ENCODE measurements around the gene ZNF428. TPM values are rescaled to one million over a fixed set of nuclear protein-coding genes. Genes with fewer than 3 reads are reported as not detected.

The ZNF428 gene
- total RNA-seq, 1 experiment from 2014 or later = 39.6 TPM

DNA sequence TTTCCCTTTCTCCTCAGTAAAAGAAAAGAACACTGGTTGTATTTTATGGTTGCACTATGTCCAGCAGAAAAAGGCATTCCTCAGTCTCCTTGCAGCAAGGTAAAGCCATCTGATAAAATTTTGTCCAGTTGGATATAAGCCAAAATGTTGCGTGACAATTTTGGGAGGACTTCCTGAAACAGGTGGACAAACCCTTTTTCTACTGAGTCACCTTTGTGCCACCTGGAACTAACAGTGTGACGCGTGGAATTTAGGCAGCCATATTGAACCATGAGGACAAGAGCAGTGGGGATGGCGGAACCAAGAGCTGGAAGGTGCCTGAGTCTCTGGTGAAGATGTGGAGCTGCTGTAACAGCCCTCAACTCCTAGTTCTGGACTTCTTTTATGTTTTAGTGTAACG, 12.1 kb upstream of the ZNF428 start:
- Histone ChIP-seq H3K9me3 (ENCODE audit: control insufficient read depth in 1 of 2, insufficient read depth in 1 of 2, low read depth in 1 of 2, low read length in 2 of 2) (no peaks in the 10 kb centered on the region), H3K36me3 (ENCODE audit: control insufficient read depth in 1 of 2, insufficient read depth in 2 of 2, low read length in 2 of 2) (no peaks in the 10 kb centered on the region), H3K79me2 (ENCODE audit: insufficient read depth, low read length) (no peaks in the 10 kb centered on the region), H3K9ac (ENCODE audit: low read length) (no peak overlapping the region), H3K4me3 (replicated peaks in 1 of 2; ENCODE audit: low read depth in 1 of 2, low read length in 2 of 2) (no peak overlapping the region), H3K4me1 (ENCODE audit: control insufficient read depth in 1 of 2, insufficient read depth in 2 of 2, low read length in 2 of 2) (peaks cover 4 to 14% of the 10 kb centered on the region in 2 experiments; a peak in 3 of 4 replicates), H4K20me1 (ENCODE audit: insufficient read depth) (no peaks in the 10 kb centered on the region), H2AFZ (ENCODE audit: low read depth, low read length, poor library complexity, severe bottlenecking) (no peak overlapping the region), H3K9me2 (ENCODE audit: insufficient read depth) (no peaks in the 10 kb centered on the region), H3K27ac (ENCODE audit: low read depth, low read length) (no peak overlapping the region), H3K4me2 (ENCODE audit: low read length) (no peak overlapping the region), H3K27me3 (ENCODE audit: insufficient read depth, low read length) (no peaks in the 10 kb centered on the region)
- CTCF ChIA-PET = no interaction called here
- ATAC-seq (no peak), DNase-seq (ENCODE audit: low read depth, low spot score) (no peak)
- BruUV-seq (replicated peaks) = no TSS peak
- POLR2A ChIA-PET = no interaction called here
- intact Hi-C loops (cut with micrococcal nuclease) = no loop called here
- TF ChIP-seq EGR1 (IDR thresholded peaks at IDR 0.05; ENCODE audit: low read depth) (no peak), EZH2phosphoT487 (IDR thresholded peaks at IDR 0.05; ENCODE audit: borderline replicate concordance) (no peak), CBX3 (IDR thresholded peaks at IDR 0.05; ENCODE audit: low read depth) (no peak), TCF7L2 (IDR thresholded peaks at IDR 0.05; ENCODE audit: borderline replicate concordance, extremely low read depth, insufficient read depth, insufficient read length) (no peak), EZH2 (IDR thresholded peaks at IDR 0.05) (no peak), POLR2AphosphoS5 (IDR thresholded peaks at IDR 0.05; ENCODE audit: low read depth, low read length) (no peak), SRF (IDR thresholded peaks at IDR 0.05; ENCODE audit: low read depth) (no peak), SIN3A (IDR thresholded peaks at IDR 0.05; ENCODE audit: low read depth) (no peak), SP1 (IDR thresholded peaks at IDR 0.05; ENCODE audit: low read depth) (no peak), ELF1 (IDR thresholded peaks at IDR 0.05; ENCODE audit: borderline replicate concordance, low read depth) (no peak), JUND (IDR thresholded peaks at IDR 0.05) (no peak), POLR2A (IDR thresholded peaks at IDR 0.05; ENCODE audit: borderline replicate concordance, extremely low read depth, insufficient read depth, insufficient read length) (no peak), CEBPB (IDR thresholded peaks at IDR 0.05; ENCODE audit: low read depth) (no peak), YY1 (IDR thresholded peaks at IDR 0.05; ENCODE audit: extremely low read depth, insufficient replicate concordance, low read depth, low read length) (no peak), ZNF274 (IDR thresholded peaks at IDR 0.05; ENCODE audit: low read depth, low read length) (no peak), FOSL1 (IDR thresholded peaks at IDR 0.05; ENCODE audit: low read depth) (no peak)
- TF ChIP-seq, protein P1, sequence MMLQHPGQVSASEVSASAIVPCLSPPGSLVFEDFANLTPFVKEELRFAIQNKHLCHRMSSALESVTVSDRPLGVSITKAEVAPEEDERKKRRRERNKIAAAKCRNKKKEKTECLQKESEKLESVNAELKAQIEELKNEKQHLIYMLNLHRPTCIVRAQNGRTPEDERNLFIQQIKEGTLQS (IDR thresholded peaks at IDR 0.05) = no peak
- TF ChIP-seq, protein P2, sequence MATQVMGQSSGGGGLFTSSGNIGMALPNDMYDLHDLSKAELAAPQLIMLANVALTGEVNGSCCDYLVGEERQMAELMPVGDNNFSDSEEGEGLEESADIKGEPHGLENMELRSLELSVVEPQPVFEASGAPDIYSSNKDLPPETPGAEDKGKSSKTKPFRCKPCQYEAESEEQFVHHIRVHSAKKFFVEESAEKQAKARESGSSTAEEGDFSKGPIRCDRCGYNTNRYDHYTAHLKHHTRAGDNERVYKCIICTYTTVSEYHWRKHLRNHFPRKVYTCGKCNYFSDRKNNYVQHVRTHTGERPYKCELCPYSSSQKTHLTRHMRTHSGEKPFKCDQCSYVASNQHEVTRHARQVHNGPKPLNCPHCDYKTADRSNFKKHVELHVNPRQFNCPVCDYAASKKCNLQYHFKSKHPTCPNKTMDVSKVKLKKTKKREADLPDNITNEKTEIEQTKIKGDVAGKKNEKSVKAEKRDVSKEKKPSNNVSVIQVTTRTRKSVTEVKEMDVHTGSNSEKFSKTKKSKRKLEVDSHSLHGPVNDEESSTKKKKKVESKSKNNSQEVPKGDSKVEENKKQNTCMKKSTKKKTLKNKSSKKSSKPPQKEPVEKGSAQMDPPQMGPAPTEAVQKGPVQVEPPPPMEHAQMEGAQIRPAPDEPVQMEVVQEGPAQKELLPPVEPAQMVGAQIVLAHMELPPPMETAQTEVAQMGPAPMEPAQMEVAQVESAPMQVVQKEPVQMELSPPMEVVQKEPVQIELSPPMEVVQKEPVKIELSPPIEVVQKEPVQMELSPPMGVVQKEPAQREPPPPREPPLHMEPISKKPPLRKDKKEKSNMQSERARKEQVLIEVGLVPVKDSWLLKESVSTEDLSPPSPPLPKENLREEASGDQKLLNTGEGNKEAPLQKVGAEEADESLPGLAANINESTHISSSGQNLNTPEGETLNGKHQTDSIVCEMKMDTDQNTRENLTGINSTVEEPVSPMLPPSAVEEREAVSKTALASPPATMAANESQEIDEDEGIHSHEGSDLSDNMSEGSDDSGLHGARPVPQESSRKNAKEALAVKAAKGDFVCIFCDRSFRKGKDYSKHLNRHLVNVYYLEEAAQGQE (IDR thresholded peaks at IDR 0.05; ENCODE audit: low read depth) = no peak
- TF ChIP-seq, protein P3, sequence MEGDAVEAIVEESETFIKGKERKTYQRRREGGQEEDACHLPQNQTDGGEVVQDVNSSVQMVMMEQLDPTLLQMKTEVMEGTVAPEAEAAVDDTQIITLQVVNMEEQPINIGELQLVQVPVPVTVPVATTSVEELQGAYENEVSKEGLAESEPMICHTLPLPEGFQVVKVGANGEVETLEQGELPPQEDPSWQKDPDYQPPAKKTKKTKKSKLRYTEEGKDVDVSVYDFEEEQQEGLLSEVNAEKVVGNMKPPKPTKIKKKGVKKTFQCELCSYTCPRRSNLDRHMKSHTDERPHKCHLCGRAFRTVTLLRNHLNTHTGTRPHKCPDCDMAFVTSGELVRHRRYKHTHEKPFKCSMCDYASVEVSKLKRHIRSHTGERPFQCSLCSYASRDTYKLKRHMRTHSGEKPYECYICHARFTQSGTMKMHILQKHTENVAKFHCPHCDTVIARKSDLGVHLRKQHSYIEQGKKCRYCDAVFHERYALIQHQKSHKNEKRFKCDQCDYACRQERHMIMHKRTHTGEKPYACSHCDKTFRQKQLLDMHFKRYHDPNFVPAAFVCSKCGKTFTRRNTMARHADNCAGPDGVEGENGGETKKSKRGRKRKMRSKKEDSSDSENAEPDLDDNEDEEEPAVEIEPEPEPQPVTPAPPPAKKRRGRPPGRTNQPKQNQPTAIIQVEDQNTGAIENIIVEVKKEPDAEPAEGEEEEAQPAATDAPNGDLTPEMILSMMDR (IDR thresholded peaks at IDR 0.05 in 2 of 3, conservative IDR thresholded peaks at IDR 0.05 in 1 of 3; ENCODE audit: borderline replicate concordance in 1 of 3, insufficient read depth in 1 of 3, low read depth in 2 of 3, low read length in 2 of 3) = no peak
- TF ChIP-seq, protein P4, sequence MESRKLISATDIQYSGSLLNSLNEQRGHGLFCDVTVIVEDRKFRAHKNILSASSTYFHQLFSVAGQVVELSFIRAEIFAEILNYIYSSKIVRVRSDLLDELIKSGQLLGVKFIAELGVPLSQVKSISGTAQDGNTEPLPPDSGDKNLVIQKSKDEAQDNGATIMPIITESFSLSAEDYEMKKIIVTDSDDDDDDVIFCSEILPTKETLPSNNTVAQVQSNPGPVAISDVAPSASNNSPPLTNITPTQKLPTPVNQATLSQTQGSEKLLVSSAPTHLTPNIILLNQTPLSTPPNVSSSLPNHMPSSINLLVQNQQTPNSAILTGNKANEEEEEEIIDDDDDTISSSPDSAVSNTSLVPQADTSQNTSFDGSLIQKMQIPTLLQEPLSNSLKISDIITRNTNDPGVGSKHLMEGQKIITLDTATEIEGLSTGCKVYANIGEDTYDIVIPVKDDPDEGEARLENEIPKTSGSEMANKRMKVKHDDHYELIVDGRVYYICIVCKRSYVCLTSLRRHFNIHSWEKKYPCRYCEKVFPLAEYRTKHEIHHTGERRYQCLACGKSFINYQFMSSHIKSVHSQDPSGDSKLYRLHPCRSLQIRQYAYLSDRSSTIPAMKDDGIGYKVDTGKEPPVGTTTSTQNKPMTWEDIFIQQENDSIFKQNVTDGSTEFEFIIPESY (IDR thresholded peaks at IDR 0.05; ENCODE audit: extremely low read depth, insufficient replicate concordance, low read length) = no peak
- RAD21 ChIA-PET (ENCODE audit: low non-redundant PET in 1 of 2, low total read pairs in 2 of 2, uncharacterized antibody in 2 of 2, unreplicated experiment in 2 of 2) = no interaction called here

All from HCT116 (cell line).